ENCODE results near the gene UBE2Q2.
"Not testable (repeated sequence)": the region's sequence is repeated elsewhere in the genome, so short reads cannot be mapped to it uniquely, and the experiment has no call there.

The UBE2Q2 gene

GRCh38 chr15:75866916-75867315 lies 23.7 kb downstream of the UBE2Q2 start:
- no peak for DNase-seq (ENCODE audit: extremely low spot score)
- TF ChIP-seq ZNF384 (IDR thresholded peaks at IDR 0.05) = no peak
- TF ChIP-seq BHLHE40 (IDR thresholded peaks at IDR 0.05; ENCODE audit: borderline replicate concordance) = no peak
- no peak for TF ChIP-seq HDGF (IDR thresholded peaks at IDR 0.05; ENCODE audit: borderline replicate concordance)
- no peak for TF ChIP-seq FOXK2 (IDR thresholded peaks at IDR 0.05)
- TF ChIP-seq SUZ12 (IDR thresholded peaks at IDR 0.05) = no peak
- no peak for TF ChIP-seq FOXM1 (IDR thresholded peaks at IDR 0.05; ENCODE audit: borderline replicate concordance)
- no peak for TF ChIP-seq TARDBP (IDR thresholded peaks at IDR 0.05)
- TF ChIP-seq PKNOX1 (IDR thresholded peaks at IDR 0.05) = no peak
- no peak for TF ChIP-seq L3MBTL2 (conservative IDR thresholded peaks at IDR 0.05)
- TF ChIP-seq NFRKB (IDR thresholded peaks at IDR 0.05) = no peak
- TF ChIP-seq LEF1 (IDR thresholded peaks at IDR 0.05; ENCODE audit: borderline replicate concordance) = no peak
- TF ChIP-seq CTBP1 (IDR thresholded peaks at IDR 0.05; ENCODE audit: borderline replicate concordance) = no peak
- TF ChIP-seq SP1 (IDR thresholded peaks at IDR 0.05) = no peak
- no peak for TF ChIP-seq ELF4 (IDR thresholded peaks at IDR 0.05)
- no peak for TF ChIP-seq ARNT (IDR thresholded peaks at IDR 0.05)
- no peak for TF ChIP-seq FOXA1 (IDR thresholded peaks at IDR 0.05)
- ChIA-PET CTCF (interaction anchor here (0.9 kb wide), 1 partner anchor 54 kb away, joined by 3 read pairs; no protein-coding TSS in a partner anchor), POLR2A (no interaction called here)

- DNase-seq (ENCODE audit: extremely low spot score) = no peak
- CTCF ChIA-PET = no interaction called here
- no peak for TF ChIP-seq SUZ12 (IDR thresholded peaks at IDR 0.05)
- TF ChIP-seq TARDBP (IDR thresholded peaks at IDR 0.05) = no peak
- TF ChIP-seq FOXK2 (IDR thresholded peaks at IDR 0.05) = no peak
- TF ChIP-seq FOXA1 (IDR thresholded peaks at IDR 0.05) = no peak
- TF ChIP-seq SP1 (IDR thresholded peaks at IDR 0.05) = no peak
- no peak for TF ChIP-seq BHLHE40 (IDR thresholded peaks at IDR 0.05; ENCODE audit: borderline replicate concordance)
- TF ChIP-seq PKNOX1 (IDR thresholded peaks at IDR 0.05) = no peak
- POLR2A ChIA-PET = interaction anchor here (0.7 kb wide), 1 partner anchor 25 kb away, joined by 3 read pairs; the partner anchor contains the start of gene UBE2Q2
These were observed 24.2 kb downstream of the UBE2Q2 start for GRCh38 chr15:75867449-75867848.

GRCh38 chr15:75868019-75868418 lies 24.8 kb downstream of the UBE2Q2 start:
- DNase-seq (ENCODE audit: extremely low spot score) = no peak
- CTCF ChIA-PET = no interaction called here
- POLR2A ChIA-PET = interaction anchor here (0.7 kb wide), 1 partner anchor 25 kb away, joined by 3 read pairs; the partner anchor contains the start of gene UBE2Q2
- TF ChIP-seq PKNOX1 (IDR thresholded peaks at IDR 0.05) (no peak), L3MBTL2 (conservative IDR thresholded peaks at IDR 0.05) (no peak), LEF1 (IDR thresholded peaks at IDR 0.05; ENCODE audit: borderline replicate concordance) (no peak), FOXM1 (IDR thresholded peaks at IDR 0.05; ENCODE audit: borderline replicate concordance) (no peak), SP1 (IDR thresholded peaks at IDR 0.05) (no peak), ZNF384 (IDR thresholded peaks at IDR 0.05) (no peak), ELF4 (IDR thresholded peaks at IDR 0.05) (no peak), BHLHE40 (IDR thresholded peaks at IDR 0.05; ENCODE audit: borderline replicate concordance) (no peak), TARDBP (IDR thresholded peaks at IDR 0.05) (no peak), FOXK2 (IDR thresholded peaks at IDR 0.05) (no peak), HDGF (IDR thresholded peaks at IDR 0.05; ENCODE audit: borderline replicate concordance) (no peak), NFRKB (IDR thresholded peaks at IDR 0.05) (no peak), FOXA1 (IDR thresholded peaks at IDR 0.05) (no peak), ARNT (IDR thresholded peaks at IDR 0.05) (no peak), CTBP1 (IDR thresholded peaks at IDR 0.05; ENCODE audit: borderline replicate concordance) (no peak), SUZ12 (IDR thresholded peaks at IDR 0.05) (no peak)

GRCh38 chr15:75869446-75869845 lies 26.2 kb downstream of the UBE2Q2 start:
- POLR2A ChIA-PET = no interaction called here
- CTCF ChIA-PET = interaction anchor here (0.9 kb wide), 1 partner anchor 22 kb away, joined by 3 read pairs; no protein-coding TSS in a partner anchor
- TF ChIP-seq TARDBP (IDR thresholded peaks at IDR 0.05) = no peak
- no peak for TF ChIP-seq ZNF384 (IDR thresholded peaks at IDR 0.05)
- no peak for DNase-seq (ENCODE audit: extremely low spot score)

GRCh38 chr15:75871589-75871988 lies 28.3 kb downstream of the UBE2Q2 start:
- CTCF ChIA-PET; DNase-seq (ENCODE audit: extremely low spot score); POLR2A ChIA-PET: not testable (repeated sequence)

- ChIA-PET POLR2A (no interaction called here), CTCF (no interaction called here)
- DNase-seq (ENCODE audit: extremely low spot score) = no peak
- TF ChIP-seq LEF1 (IDR thresholded peaks at IDR 0.05; ENCODE audit: borderline replicate concordance) (no peak), FOXK2 (IDR thresholded peaks at IDR 0.05) (no peak), ARNT (IDR thresholded peaks at IDR 0.05) (no peak), BHLHE40 (IDR thresholded peaks at IDR 0.05; ENCODE audit: borderline replicate concordance) (no peak), SUZ12 (IDR thresholded peaks at IDR 0.05) (no peak), FOXM1 (IDR thresholded peaks at IDR 0.05; ENCODE audit: borderline replicate concordance) (no peak), TARDBP (IDR thresholded peaks at IDR 0.05) (no peak), NFRKB (IDR thresholded peaks at IDR 0.05) (no peak), SP1 (IDR thresholded peaks at IDR 0.05) (no peak)
These were observed 29.2 kb downstream of the UBE2Q2 start for GRCh38 chr15:75872403-75872990.

GRCh38 chr15:75884041-75884440 lies 40.8 kb downstream of the UBE2Q2 start:
- POLR2A ChIA-PET = interaction anchor here (1.1 kb wide), 1 partner anchor 20 kb away, joined by 3 read pairs; no protein-coding TSS in a partner anchor
- CTCF ChIA-PET = interaction anchor here (0.9 kb wide), 1 partner anchor 40 kb away, joined by 3 read pairs; no protein-coding TSS in a partner anchor
- no peak for DNase-seq (ENCODE audit: extremely low spot score)
- no peak for TF ChIP-seq PKNOX1 (IDR thresholded peaks at IDR 0.05)
- TF ChIP-seq FOXA1 (IDR thresholded peaks at IDR 0.05) = no peak
- TF ChIP-seq FOXM1 (IDR thresholded peaks at IDR 0.05; ENCODE audit: borderline replicate concordance) = no peak
- TF ChIP-seq SUZ12 (IDR thresholded peaks at IDR 0.05) = no peak
